LNCaP clone FGC (cell line): Measurements from ENCODE around the gene THNSL1.

Source experiments
- DNase-seq: peaks from one replicate; pipeline ENCODE4 v3.0.0-alpha.2; 2011; ENCODE audit warnings: low read depth
- H3K4me3 ChIP-seq: 2 replicates; pipeline ENCODE4 v1.5.1; 2011; ENCODE audit warnings: mild to moderate bottlenecking, low read depth, low read length, control low read depth
- CTCF ChIP-seq: IDR thresholded peaks from 2 replicates; pipeline ENCODE4 v1.5.1; 2012; ENCODE audit warnings: mild to moderate bottlenecking; ENCODE audit not compliant: control insufficient read depth, insufficient read depth; ENCODE audit errors: extremely low read depth

THNSL1 gene

GRCh38 chr10:24984906-24985305, 31.5 kb upstream of the THNSL1 start:
- TF ChIP-seq CTCF = no peak
- no peak for DNase-seq
- H3K4me3 ChIP-seq = no peak overlapping the region

GRCh38 chr10:24988831-24989640, 27.4 kb upstream of the THNSL1 start:
- no peak overlapping the region for H3K4me3 ChIP-seq
- no peak for DNase-seq
- TF ChIP-seq CTCF = no peak

- TF ChIP-seq CTCF = no peak
- no peak for DNase-seq
- no peak overlapping the region for H3K4me3 ChIP-seq
Measured at GRCh38 chr10:24989867-24990266, 26.5 kb upstream of the THNSL1 start.

GRCh38 chr10:24991298-24991697, 25.1 kb upstream of the THNSL1 start:
- DNase-seq = no peak
- TF ChIP-seq CTCF = no peak

GRCh38 chr10:24992512-24993133, 23.8 kb upstream of the THNSL1 start:
- H3K4me3 ChIP-seq = no peak overlapping the region
- no peak for DNase-seq
- no peak for TF ChIP-seq CTCF

More at GRCh38 chr10:24991298-24991697, 25.1 kb upstream of the THNSL1 start:
- H3K4me3 ChIP-seq = no peak overlapping the region

- TF ChIP-seq CTCF = no peak
- no peak for DNase-seq
- no peak overlapping the region for H3K4me3 ChIP-seq
Measured at GRCh38 chr10:24993237-24993958, 23.0 kb upstream of the THNSL1 start.
